Liver (tissue), 9 donors: ENCODE measurements around the gene NAT14. TPM values are rescaled to one million over a fixed set of nuclear protein-coding genes. Genes with fewer than 3 reads are reported as not detected.

Experiments
- DNase-seq: peaks from one replicate; pipeline ENCODE4 v3.0.0-alpha.2; 2017; ENCODE audit warnings: low spot score
- H3K27ac ChIP-seq, 2 donors: one replicate each; pipeline ENCODE4 v1.7.0; 2013; ENCODE audit warnings: inconsistent platforms in 2 of 2, low read length in 2 of 2, control low read depth in 1 of 2, low read depth in 1 of 2, mild to moderate bottlenecking in 1 of 2
- H3K27me3 ChIP-seq, 4 donors: one replicate each; pipeline versions ENCODE4 v1.6.1 to v1.7.0; 2013; ENCODE audit warnings: low read length in 3 of 4, inconsistent platforms in 1 of 4, mild to moderate bottlenecking in 1 of 4, moderate library complexity in 1 of 4; ENCODE audit not compliant: control insufficient read depth in 4 of 4, insufficient read depth in 4 of 4
- H3K36me3 ChIP-seq, 4 donors: one replicate each; pipeline versions ENCODE4 v1.6.1 to v1.7.0; 2013; ENCODE audit warnings: low read length in 3 of 4, mild to moderate bottlenecking in 3 of 4, low read depth in 1 of 4, moderate library complexity in 1 of 4; ENCODE audit not compliant: control insufficient read depth in 4 of 4, insufficient read depth in 3 of 4
- H3K4me1 ChIP-seq, 4 donors: one replicate each; pipeline versions ENCODE4 v1.6.1 to v1.7.0; 2013; ENCODE audit warnings: low read length in 3 of 4, mild to moderate bottlenecking in 3 of 4, moderate library complexity in 1 of 4; ENCODE audit not compliant: control insufficient read depth in 4 of 4, insufficient read depth in 4 of 4
- H3K4me3 ChIP-seq, 3 donors: one replicate each; pipeline versions ENCODE4 v1.6.1 to v1.7.0; 2013; ENCODE audit warnings: low read length in 3 of 3, control low read depth in 1 of 3, low read depth in 1 of 3, mild to moderate bottlenecking in 1 of 3
- H3K9ac ChIP-seq, 2 donors: one replicate each; pipeline ENCODE4 v1.7.0; 2013; ENCODE audit warnings: low read length in 2 of 2, mild to moderate bottlenecking in 2 of 2, moderate library complexity in 2 of 2, control low read depth in 1 of 2, low read depth in 1 of 2
- H3K9me3 ChIP-seq, 4 donors: one replicate each; pipeline versions ENCODE4 v1.6.1 to v1.7.0; 2013; ENCODE audit warnings: low read length in 3 of 4; ENCODE audit not compliant: control insufficient read depth in 4 of 4
- CTCF ChIP-seq: fragments of 150-350 bp; IDR thresholded peaks from 2 replicates; pipeline ENCODE4 v1.5.1; 2017; ENCODE audit warnings: improper control_type of control experiment, low read depth, low read length; ENCODE audit not compliant: missing input control
- EGR1 ChIP-seq, 2 donors: IDR thresholded peaks; 2 replicates each; pipeline ENCODE4 v1.6.1; 2016 to 2018; ENCODE audit warnings: antibody characterized with exemption in 2 of 2, low read depth in 2 of 2
- FOXA1 ChIP-seq: IDR thresholded peaks from 2 replicates; pipeline ENCODE4 v1.6.1; 2016; ENCODE audit warnings: antibody characterized with exemption
- GABPA ChIP-seq, 2 donors: IDR thresholded peaks in 1 of 2; conservative IDR thresholded peaks in 1 of 2; 2 replicates each; pipeline ENCODE4 v1.6.1; 2016; ENCODE audit warnings: antibody characterized with exemption in 2 of 2, mild to moderate bottlenecking in 1 of 2, moderate library complexity in 1 of 2
- HNF4G ChIP-seq: IDR thresholded peaks from 2 replicates; pipeline ENCODE4 v1.6.1; 2016; ENCODE audit warnings: antibody characterized with exemption
- JUND ChIP-seq, 2 donors: IDR thresholded peaks; 2 replicates each; pipeline ENCODE4 v1.6.1; 2016; ENCODE audit warnings: antibody characterized with exemption in 2 of 2
- NR2F2 ChIP-seq: IDR thresholded peaks from 2 replicates; pipeline ENCODE4 v1.6.1; 2016; ENCODE audit warnings: antibody characterized with exemption
- RAD21 ChIP-seq, 2 donors: IDR thresholded peaks; 2 replicates each; pipeline ENCODE4 v1.6.1; 2016; ENCODE audit warnings: antibody characterized with exemption in 2 of 2, mild to moderate bottlenecking in 2 of 2
- RXRA ChIP-seq, 2 donors: IDR thresholded peaks; 2 replicates each; pipeline ENCODE4 v1.6.1; 2017 to 2018; ENCODE audit warnings: antibody characterized with exemption in 2 of 2, mild to moderate bottlenecking in 1 of 2
- TAF1 ChIP-seq: conservative IDR thresholded peaks from 2 replicates; pipeline ENCODE4 v1.6.1; 2016; ENCODE audit warnings: antibody characterized with exemption, mild to moderate bottlenecking
- YY1 ChIP-seq: IDR thresholded peaks from 2 replicates; pipeline ENCODE4 v1.6.1; 2016; ENCODE audit warnings: antibody characterized with exemption, mild to moderate bottlenecking
- ZBTB33 ChIP-seq: IDR thresholded peaks from 2 replicates; pipeline ENCODE4 v1.6.1; 2016; ENCODE audit warnings: antibody characterized with exemption
- WGBS: extraction: QIAGEN DNeasy Blood & Tissue Kit; methylation state at CpG from one replicate; pipeline ENCODE4 v1.1.7; 2013; 5-methylcytosine and 5-hydroxymethylcytosine counted together
- polyA plus RNA-seq, 2 donors: library from polyadenylated mRNA; stranded (reverse) in 1 of 2; unstranded in 1 of 2; fragments of 200-250 nt in 1 of 2; fragments of >200 nt in 1 of 2; fragmentation: Nextera tagmentation in 1 of 2; extraction: Ambion mirVana in 1 of 2; gene quantifications; one replicate each; pipeline versions ENCODE4 v1.2.1 to v1.2.3, GENCODE V29; 2013 to 2015
- total RNA-seq, 2 donors: library from RNA; depleted of rRNA; stranded (reverse); fragments of >200 nt; gene quantifications; one replicate each; pipeline ENCODE4 v1.2.3, GENCODE V29; 2014
- TF ChIP-seq, protein P1 (sequence below): IDR thresholded peaks from 2 replicates; pipeline ENCODE4 v1.6.1; 2016; ENCODE audit warnings: antibody characterized with exemption, mild to moderate bottlenecking
- TF ChIP-seq, protein P2 (sequence below): IDR thresholded peaks from 2 replicates; pipeline ENCODE4 v1.6.1; 2016; ENCODE audit warnings: antibody characterized with exemption
- donor health status: healthy.
- donor health status: healthy.
- donor health status: healthy.
- donor health status: healthy.
- donor health status: healthy.

Gene NAT14
- total and polyA plus RNA-seq, 4 donors = 1.4 to 3.7 (median 3.0) TPM

- Histone ChIP-seq H3K36me3 (peaks cover 0 to 13% (median 4%) of the 10 kb centered on the region in 4 donors), H3K27ac (no peak overlapping the region), H3K4me1 (peaks cover 8 to 16% (median 15%) of the 10 kb centered on the region in 4 donors), H3K9me3 (no peaks in the 10 kb centered on the region), H3K9ac (no peak overlapping the region), H3K27me3 (no peaks in the 10 kb centered on the region), H3K4me3 (no peak overlapping the region)
- TF ChIP-seq EGR1 (IDR thresholded peaks at IDR 0.05; ENCODE audit: low read depth in 2 of 2) (no peak), TAF1 (no peak), YY1 (no peak), RAD21 (IDR thresholded peaks at IDR 0.05) (no peak), RXRA (IDR thresholded peaks at IDR 0.05) (no peak), FOXA1 (no peak), GABPA (IDR thresholded peaks at IDR 0.05 in 1 of 2, conservative IDR thresholded peaks at IDR 0.05 in 1 of 2) (no peak), HNF4G (no peak), CTCF (no peak), JUND (IDR thresholded peaks at IDR 0.05) (no peak), ZBTB33 (no peak), NR2F2 (no peak)
- TF ChIP-seq, protein P1, sequence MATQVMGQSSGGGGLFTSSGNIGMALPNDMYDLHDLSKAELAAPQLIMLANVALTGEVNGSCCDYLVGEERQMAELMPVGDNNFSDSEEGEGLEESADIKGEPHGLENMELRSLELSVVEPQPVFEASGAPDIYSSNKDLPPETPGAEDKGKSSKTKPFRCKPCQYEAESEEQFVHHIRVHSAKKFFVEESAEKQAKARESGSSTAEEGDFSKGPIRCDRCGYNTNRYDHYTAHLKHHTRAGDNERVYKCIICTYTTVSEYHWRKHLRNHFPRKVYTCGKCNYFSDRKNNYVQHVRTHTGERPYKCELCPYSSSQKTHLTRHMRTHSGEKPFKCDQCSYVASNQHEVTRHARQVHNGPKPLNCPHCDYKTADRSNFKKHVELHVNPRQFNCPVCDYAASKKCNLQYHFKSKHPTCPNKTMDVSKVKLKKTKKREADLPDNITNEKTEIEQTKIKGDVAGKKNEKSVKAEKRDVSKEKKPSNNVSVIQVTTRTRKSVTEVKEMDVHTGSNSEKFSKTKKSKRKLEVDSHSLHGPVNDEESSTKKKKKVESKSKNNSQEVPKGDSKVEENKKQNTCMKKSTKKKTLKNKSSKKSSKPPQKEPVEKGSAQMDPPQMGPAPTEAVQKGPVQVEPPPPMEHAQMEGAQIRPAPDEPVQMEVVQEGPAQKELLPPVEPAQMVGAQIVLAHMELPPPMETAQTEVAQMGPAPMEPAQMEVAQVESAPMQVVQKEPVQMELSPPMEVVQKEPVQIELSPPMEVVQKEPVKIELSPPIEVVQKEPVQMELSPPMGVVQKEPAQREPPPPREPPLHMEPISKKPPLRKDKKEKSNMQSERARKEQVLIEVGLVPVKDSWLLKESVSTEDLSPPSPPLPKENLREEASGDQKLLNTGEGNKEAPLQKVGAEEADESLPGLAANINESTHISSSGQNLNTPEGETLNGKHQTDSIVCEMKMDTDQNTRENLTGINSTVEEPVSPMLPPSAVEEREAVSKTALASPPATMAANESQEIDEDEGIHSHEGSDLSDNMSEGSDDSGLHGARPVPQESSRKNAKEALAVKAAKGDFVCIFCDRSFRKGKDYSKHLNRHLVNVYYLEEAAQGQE = no peak
- TF ChIP-seq, protein P2, sequence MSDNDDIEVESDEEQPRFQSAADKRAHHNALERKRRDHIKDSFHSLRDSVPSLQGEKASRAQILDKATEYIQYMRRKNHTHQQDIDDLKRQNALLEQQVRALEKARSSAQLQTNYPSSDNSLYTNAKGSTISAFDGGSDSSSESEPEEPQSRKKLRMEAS = no peak
- 92% methylated on average over 11 of the region's 11 CpGs for WGBS
- DNase-seq = no peak
Measured at GRCh38 chr19:55455576-55456235, 29.3 kb upstream of the NAT14 start.

GRCh38 chr19:55456347-55456746, 28.6 kb upstream of the NAT14 start:
- WGBS = 91% methylated on average over 14 of the region's 14 CpGs
- H3K9me3 ChIP-seq = no peaks in the 10 kb centered on the region
- H3K4me3 ChIP-seq = no peak overlapping the region
- H3K36me3 ChIP-seq = peaks cover 0 to 13% (median 4%) of the 10 kb centered on the region in 4 donors
- no peak overlapping the region for H3K27ac ChIP-seq
- no peak for DNase-seq
- H3K4me1 ChIP-seq = peaks cover 12 to 21% (median 17%) of the 10 kb centered on the region in 4 donors
- no peaks in the 10 kb centered on the region for H3K27me3 ChIP-seq
- H3K9ac ChIP-seq = no peak overlapping the region
- no peak for TF ChIP-seq HNF4G
- no peak for TF ChIP-seq TAF1
- TF ChIP-seq, protein P1 = no peak
- TF ChIP-seq EGR1 (IDR thresholded peaks at IDR 0.05; ENCODE audit: low read depth in 2 of 2) = no peak
- no peak for TF ChIP-seq RAD21 (IDR thresholded peaks at IDR 0.05)
- TF ChIP-seq CTCF = no peak
- TF ChIP-seq FOXA1 = no peak
- no peak for TF ChIP-seq GABPA (IDR thresholded peaks at IDR 0.05 in 1 of 2, conservative IDR thresholded peaks at IDR 0.05 in 1 of 2)
- TF ChIP-seq NR2F2 = no peak
